ENCODE measurements around the gene AP5B1.

AP5B1 gene

DNA sequence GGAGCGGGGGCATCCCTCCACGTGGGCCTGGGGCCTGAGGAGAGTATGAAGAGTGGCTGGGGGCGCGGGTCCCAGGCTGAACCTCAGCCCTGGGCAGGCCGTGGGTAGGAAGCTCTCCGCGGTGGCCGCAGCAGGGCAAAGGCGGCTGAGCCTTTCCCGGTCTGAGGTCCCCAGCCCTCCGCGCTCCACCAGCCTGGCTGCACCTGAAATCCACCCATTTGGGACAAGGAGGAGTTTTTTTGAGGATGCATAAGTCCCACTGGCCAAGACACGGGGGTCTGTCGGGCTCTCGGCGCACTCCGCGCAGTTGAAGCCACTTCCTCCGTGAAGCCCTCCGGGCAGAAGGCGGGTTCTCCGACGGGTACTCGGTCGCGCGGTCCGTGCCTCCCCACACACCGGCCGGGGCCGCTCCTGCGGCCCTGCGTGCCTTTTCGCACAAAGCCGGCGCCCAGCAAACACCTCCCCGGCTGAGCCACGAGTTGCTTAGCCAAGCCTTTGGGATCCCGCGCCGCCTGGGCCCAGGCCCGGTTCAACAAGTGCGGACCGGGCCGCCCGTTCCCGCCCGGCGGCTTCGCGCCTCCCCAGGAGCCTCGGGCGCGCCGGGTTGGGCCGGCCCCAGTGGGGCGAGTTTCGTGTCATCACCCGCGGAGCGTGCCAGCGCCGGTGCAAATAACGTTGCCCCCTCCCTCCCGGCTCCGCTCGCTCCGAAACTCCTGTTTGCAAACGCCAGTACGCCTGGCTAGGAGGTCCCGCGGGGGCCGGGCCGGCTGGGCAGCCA lies 5.4 kb upstream of the AP5B1 start:
- in situ Hi-C loops (cut with MboI; ENCODE audit: low pct_unique_long_range_greater_than_20kb, low sequenced_read_pairs, unreplicated experiment), result no loop called here
- TF ChIP-seq, protein P1, sequence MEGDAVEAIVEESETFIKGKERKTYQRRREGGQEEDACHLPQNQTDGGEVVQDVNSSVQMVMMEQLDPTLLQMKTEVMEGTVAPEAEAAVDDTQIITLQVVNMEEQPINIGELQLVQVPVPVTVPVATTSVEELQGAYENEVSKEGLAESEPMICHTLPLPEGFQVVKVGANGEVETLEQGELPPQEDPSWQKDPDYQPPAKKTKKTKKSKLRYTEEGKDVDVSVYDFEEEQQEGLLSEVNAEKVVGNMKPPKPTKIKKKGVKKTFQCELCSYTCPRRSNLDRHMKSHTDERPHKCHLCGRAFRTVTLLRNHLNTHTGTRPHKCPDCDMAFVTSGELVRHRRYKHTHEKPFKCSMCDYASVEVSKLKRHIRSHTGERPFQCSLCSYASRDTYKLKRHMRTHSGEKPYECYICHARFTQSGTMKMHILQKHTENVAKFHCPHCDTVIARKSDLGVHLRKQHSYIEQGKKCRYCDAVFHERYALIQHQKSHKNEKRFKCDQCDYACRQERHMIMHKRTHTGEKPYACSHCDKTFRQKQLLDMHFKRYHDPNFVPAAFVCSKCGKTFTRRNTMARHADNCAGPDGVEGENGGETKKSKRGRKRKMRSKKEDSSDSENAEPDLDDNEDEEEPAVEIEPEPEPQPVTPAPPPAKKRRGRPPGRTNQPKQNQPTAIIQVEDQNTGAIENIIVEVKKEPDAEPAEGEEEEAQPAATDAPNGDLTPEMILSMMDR (IDR thresholded peaks at IDR 0.05; ENCODE audit: extremely low read depth, insufficient read depth, missing control alignments), result no peak
- DNase-seq (ENCODE audit: low spot score), result no peak

DNA sequence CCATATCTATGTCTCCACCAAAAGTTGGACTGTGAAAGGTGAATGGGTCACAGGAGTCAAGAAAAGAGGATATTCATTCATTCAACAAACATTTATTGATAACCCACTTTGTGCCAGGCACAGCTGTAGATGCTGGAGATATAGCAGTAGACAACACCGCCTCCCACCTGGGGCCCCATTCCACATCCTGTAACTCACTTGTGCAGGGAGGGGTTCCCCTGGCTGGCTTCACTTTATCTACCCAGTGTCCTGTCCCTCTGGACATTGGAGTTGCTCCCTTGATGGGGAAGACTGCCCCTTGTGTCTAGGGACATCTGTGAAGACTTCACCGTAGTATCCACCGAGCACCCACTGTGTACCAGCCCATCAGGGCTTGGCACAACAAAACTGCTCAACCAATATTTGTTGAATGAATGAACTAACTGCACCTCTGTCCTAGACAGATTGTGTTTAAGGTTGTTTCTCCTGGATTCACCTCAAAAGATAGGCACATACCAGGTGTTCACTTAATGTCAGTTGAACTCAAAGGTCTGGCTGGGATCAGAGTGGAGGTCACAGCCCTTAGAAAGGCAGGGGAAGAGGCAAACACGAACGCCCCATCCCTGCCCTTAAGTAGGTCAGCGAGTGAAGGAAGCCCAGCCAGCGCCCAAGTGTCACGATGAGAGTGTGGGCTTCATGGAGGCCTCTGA lies 4.7 kb upstream of the AP5B1 start:
- in situ Hi-C loops (cut with MboI; ENCODE audit: low pct_unique_long_range_greater_than_20kb, low sequenced_read_pairs, unreplicated experiment), result no loop called here
- TF ChIP-seq, protein P1 (IDR thresholded peaks at IDR 0.05; ENCODE audit: extremely low read depth, insufficient read depth, missing control alignments), result no peak
- no peak for DNase-seq (ENCODE audit: low spot score)

- DNase-seq (ENCODE audit: low spot score), result no peak
- in situ Hi-C loops (cut with MboI; ENCODE audit: low pct_unique_long_range_greater_than_20kb, low sequenced_read_pairs, unreplicated experiment), result no loop called here
- TF ChIP-seq, protein P1 (IDR thresholded peaks at IDR 0.05; ENCODE audit: extremely low read depth, insufficient read depth, missing control alignments), result no peak
These were observed 2.0 kb upstream of the AP5B1 start for GRCh38 chr11:65782816-65783228.

DNA sequence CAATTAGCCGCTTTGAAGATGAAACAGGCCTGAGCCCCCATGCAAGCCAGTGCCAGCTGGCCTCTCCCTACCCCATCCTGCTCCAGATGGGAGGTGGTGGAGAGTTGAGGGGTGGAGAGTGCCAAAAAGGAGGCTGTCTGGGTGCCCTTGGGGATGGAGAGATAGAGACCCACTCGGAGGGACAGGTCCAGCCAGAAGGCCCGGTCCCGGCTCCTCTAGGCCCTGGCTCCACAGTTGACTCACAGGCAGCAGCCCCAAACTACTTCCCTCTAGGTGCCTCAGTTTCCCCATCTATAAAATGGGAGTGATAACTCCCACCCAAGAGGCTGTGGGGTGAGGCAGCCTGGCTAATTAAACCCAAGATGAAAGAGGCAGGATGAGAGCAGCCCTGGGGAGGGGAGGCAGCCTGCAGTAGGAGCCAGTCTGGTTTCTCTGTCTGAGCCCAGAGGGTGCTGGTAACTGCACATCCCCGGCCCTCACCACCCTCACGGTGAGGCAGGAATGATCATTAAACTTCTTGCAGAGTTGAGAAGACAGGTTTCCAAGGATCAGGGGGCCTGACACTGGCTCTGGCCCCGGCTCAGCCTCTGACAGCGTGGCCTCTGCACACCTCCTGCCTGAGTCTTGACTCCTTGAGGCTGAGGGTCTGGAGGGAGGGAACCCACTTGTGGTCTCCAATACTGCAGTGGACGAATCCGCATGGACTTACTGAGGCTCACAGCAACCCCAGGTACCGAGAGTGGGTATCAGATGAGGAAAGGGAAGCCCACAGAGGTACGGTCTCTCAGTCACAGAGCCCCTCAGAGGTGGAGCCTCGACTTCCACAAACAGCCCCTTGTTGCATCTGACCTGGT lies 1.4 kb upstream of the AP5B1 start:
- no peak for DNase-seq (ENCODE audit: low spot score)
- in situ Hi-C loops (cut with MboI; ENCODE audit: low pct_unique_long_range_greater_than_20kb, low sequenced_read_pairs, unreplicated experiment), result no loop called here
- TF ChIP-seq, protein P1 (IDR thresholded peaks at IDR 0.05; ENCODE audit: extremely low read depth, insufficient read depth, missing control alignments), result no peak

DNA sequence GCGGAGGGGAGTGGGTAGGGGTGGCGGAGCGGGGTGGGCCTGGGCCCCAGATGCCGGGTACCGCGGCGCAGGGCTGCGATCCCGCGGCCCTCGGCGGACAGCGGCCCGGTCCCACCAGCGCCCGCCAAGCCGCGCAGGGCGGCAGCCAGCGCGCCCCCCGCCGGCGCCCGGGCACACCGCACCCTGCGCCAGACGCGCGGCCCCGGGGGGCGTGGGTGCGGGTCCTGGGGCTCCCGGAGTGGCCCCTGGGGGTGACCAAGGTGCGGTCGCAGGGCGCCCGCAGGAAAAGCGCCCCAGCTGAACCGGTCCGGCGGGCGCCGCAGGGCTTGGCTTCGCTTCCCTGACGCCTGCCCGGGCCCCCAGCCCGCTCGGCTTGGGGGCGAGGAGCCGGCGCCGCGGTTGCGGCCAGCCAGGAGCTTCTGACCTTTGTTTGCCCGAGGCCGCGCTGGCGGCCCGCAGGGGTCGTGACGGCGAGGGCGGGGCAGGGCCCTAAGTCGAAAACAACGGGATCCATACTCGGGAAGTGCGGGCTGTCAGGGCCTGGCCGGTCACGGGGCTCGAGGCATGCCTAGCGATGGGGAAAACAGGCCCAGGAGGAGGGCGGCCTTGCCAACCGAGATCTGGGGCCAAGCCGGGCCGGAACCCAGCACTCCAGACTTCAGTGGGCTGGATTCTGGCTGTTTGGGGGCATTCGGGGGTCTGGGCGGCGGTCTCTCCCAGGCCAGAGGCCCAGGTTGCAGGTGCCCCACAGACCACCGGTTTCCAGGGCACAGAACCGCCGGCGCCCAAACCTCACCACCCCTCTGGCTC lies 581 bp upstream of the AP5B1 start:
- in situ Hi-C loops (cut with MboI; ENCODE audit: low pct_unique_long_range_greater_than_20kb, low sequenced_read_pairs, unreplicated experiment), result no loop called here
- TF ChIP-seq, protein P1 (IDR thresholded peaks at IDR 0.05; ENCODE audit: extremely low read depth, insufficient read depth, missing control alignments), result peak; percentile 58
- peak; percentile 17 for DNase-seq (ENCODE audit: low spot score)

All from GM13977 (cell line).